Endothelial cell of umbilical vein (primary cell): ENCODE data around the gene PKD1L1. TPM values are rescaled to one million over a fixed set of nuclear protein-coding genes. Genes with fewer than 3 reads are reported as not detected.

Experiments
- BruUV-seq: library from RNA; stranded (reverse); fragments of 400-500 nt; replicated peaks from 2 replicates; lab custom pipeline; 2021; lab: Mats Ljungman, UMichigan
- CTCF ChIA-PET: fragments of 300-600, 350-600 bp; sonication (Branson Sonifier 250); formaldehyde crosslinking; loops from one replicate; lab custom pipeline; 2021; ENCODE audit warnings: antibody characterized with exemption, inconsistent platforms; lab: Charles Lee
- POLR2A ChIA-PET: fragments of 300-600, 350-600 bp; sonication (Branson Sonifier 250); formaldehyde crosslinking; loops from one replicate; lab custom pipeline; 2021; ENCODE audit warnings: antibody characterized with exemption, inconsistent platforms; lab: Charles Lee
- DNase-seq: peaks from one replicate; pipeline ENCODE4 v3.0.0-alpha.2; 2011; ENCODE audit warnings: low read depth, low spot score
- FAIRE-seq: peaks from 2 replicates; lab custom pipeline; 2011; peaks lifted over from hg19 to GRCh38; lab: Jason Lieb, UNC
- H2AFZ ChIP-seq: 2 replicates; pipeline ENCODE4 v1.6.0; 2012; ENCODE audit warnings: low read depth, low read length, control low read depth, inconsistent platforms
- H3K27ac ChIP-seq: 2 replicates; pipeline ENCODE4 v1.5.1; 2011; ENCODE audit warnings: low read depth, mild to moderate bottlenecking, control low read depth, low read length, moderate library complexity; ENCODE audit not compliant: insufficient read depth
- H3K27me3 ChIP-seq, 2 experiments: 2 replicates each; pipeline versions ENCODE4 v1.6.0 to v1.6.1; 2011; ENCODE audit warnings: low read length in 2 of 2, mixed read lengths in 1 of 2; ENCODE audit not compliant: control insufficient read depth in 2 of 2, insufficient read depth in 2 of 2
- H3K36me3 ChIP-seq, 2 experiments: 2 replicates in 1 of 2; 3 replicates in 1 of 2; pipeline ENCODE4 v1.5.1; 2011; ENCODE audit warnings: low read length in 2 of 2, mild to moderate bottlenecking in 1 of 2, moderate library complexity in 1 of 2; ENCODE audit not compliant: control insufficient read depth in 2 of 2, insufficient read depth in 2 of 2; ENCODE audit errors: extremely low read depth in 1 of 2
- H3K4me1 ChIP-seq: 3 replicates; pipeline ENCODE4 v1.5.1; 2011; ENCODE audit warnings: mild to moderate bottlenecking, low read length; ENCODE audit not compliant: control insufficient read depth, insufficient read depth; ENCODE audit errors: extremely low read depth
- H3K4me2 ChIP-seq: 2 replicates; pipeline ENCODE4 v1.6.1; 2011; ENCODE audit warnings: low read length, control low read depth, mixed read lengths; ENCODE audit not compliant: insufficient read depth
- H3K4me3 ChIP-seq, 3 experiments: fragments of 200-600 bp in 1 of 3; sonication (generic), shearing (Covaris generic) in 1 of 3; replicated peaks in 1 of 3; 2 replicates each; pipeline ENCODE4 v1.5.1; 2011 to 2016; ENCODE audit warnings: control low read depth in 3 of 3, low read length in 3 of 3, mild to moderate bottlenecking in 2 of 3, inconsistent platforms in 1 of 3, low read depth in 1 of 3, moderate library complexity in 1 of 3; ENCODE audit not compliant: insufficient read depth in 1 of 3
- H3K79me2 ChIP-seq: 2 replicates; pipeline ENCODE4 v1.6.0; 2012; ENCODE audit warnings: low read length, inconsistent platforms; ENCODE audit not compliant: control insufficient read depth, insufficient read depth
- H3K9ac ChIP-seq: replicated peaks from 2 replicates; pipeline ENCODE3; 2011; ENCODE audit warnings: low read length, control low read depth; ENCODE audit not compliant: insufficient read depth; ENCODE audit errors: extremely low read depth
- H3K9me1 ChIP-seq: replicated peaks from 3 replicates; pipeline ENCODE4 v1.6.0; 2011; ENCODE audit warnings: mild to moderate bottlenecking, low read length; ENCODE audit not compliant: control insufficient read depth, insufficient read depth; ENCODE audit errors: extremely low read depth
- H3K9me3 ChIP-seq: replicated peaks from 2 replicates; pipeline ENCODE4 v1.5.1; 2012; ENCODE audit warnings: low read length, inconsistent platforms; ENCODE audit not compliant: control insufficient read depth, insufficient read depth
- H4K20me1 ChIP-seq: replicated peaks from 2 replicates; pipeline ENCODE3; 2011; ENCODE audit warnings: mild to moderate bottlenecking, low read length; ENCODE audit not compliant: control insufficient read depth, insufficient read depth; ENCODE audit errors: extremely low read depth
- EZH2 ChIP-seq: IDR thresholded peaks from 2 replicates; pipeline ENCODE4 v1.6.1; 2012; ENCODE audit warnings: borderline replicate concordance, low read depth, mild to moderate bottlenecking, moderate library complexity, low read length, inconsistent platforms; ENCODE audit not compliant: severe bottlenecking
- FOS ChIP-seq: IDR thresholded peaks from 2 replicates; pipeline ENCODE4 v1.6.1; 2011; ENCODE audit warnings: mild to moderate bottlenecking, low read length, moderate library complexity, borderline replicate concordance; ENCODE audit not compliant: insufficient read depth
- GATA2 ChIP-seq: IDR thresholded peaks from 2 replicates; pipeline ENCODE4 v1.7.0; 2011; ENCODE audit warnings: low read depth, mild to moderate bottlenecking, moderate library complexity, mixed read lengths, low read length; ENCODE audit not compliant: insufficient read length, insufficient read depth
- JUN ChIP-seq: IDR thresholded peaks from 2 replicates; pipeline ENCODE4 v1.6.1; 2011; ENCODE audit warnings: borderline replicate concordance, low read depth; ENCODE audit not compliant: insufficient read length, insufficient read depth
- MYC ChIP-seq: IDR thresholded peaks from one replicate; pipeline ENCODE4 v1.6.1; 2011; ENCODE audit warnings: mild to moderate bottlenecking, low read depth, low read length
- POLR2A ChIP-seq: IDR thresholded peaks from 2 replicates; pipeline ENCODE4 v1.6.1; 2012; ENCODE audit warnings: low read depth, mild to moderate bottlenecking, control low read depth, low read length
- POLR2AphosphoS5 ChIP-seq: IDR thresholded peaks from 2 replicates; pipeline ENCODE4 v1.6.1; 2012; ENCODE audit warnings: low read depth, mild to moderate bottlenecking, control low read depth, low read length, moderate library complexity; ENCODE audit not compliant: insufficient read depth
- dilution Hi-C: fragments of 300-500 bp; cut with MboI; formaldehyde crosslinking; loops from one replicate; pipeline ENCODE4 v1.15.0; 2019; ENCODE audit warnings: low sequenced_read_pairs; ENCODE audit not compliant: extremely low pct_ligation_motif_present
- intact Hi-C: fragments of 100-400 bp; cut with micrococcal nuclease; formaldehyde crosslinking; loops from one replicate; pipeline ENCODE4 v1.10.0; 2022
- polyA plus RNA-seq, 4 experiments: library from polyadenylated mRNA; depleted of rRNA in 3 of 4; stranded (reverse) in 3 of 4; unstranded in 1 of 4; fragments of >200 nt; gene quantifications; 2 replicates each; pipeline versions ENCODE4 v1.2.1 to v1.2.3, GENCODE V29; 2011 to 2012; ENCODE audit warnings: missing spikeins in 1 of 4
- total RNA-seq: library from RNA; stranded (reverse); gene quantifications from 2 replicates; pipeline ENCODE4 v1.2.3, GENCODE V29; 2021
- TF ChIP-seq, protein P1 (sequence below): IDR thresholded peaks from 2 replicates; pipeline ENCODE4 v1.6.1; 2011; ENCODE audit not compliant: insufficient read depth, insufficient read length
- TF ChIP-seq, protein P2 (sequence below), 2 donors: IDR thresholded peaks; 1 replicate in 1 of 2; 2 replicates in 1 of 2; pipeline ENCODE4 v1.5.1; 2011; ENCODE audit warnings: low read length in 2 of 2, mild to moderate bottlenecking in 2 of 2, moderate library complexity in 2 of 2, control low read depth in 1 of 2, inconsistent platforms in 1 of 2, low read depth in 1 of 2; ENCODE audit not compliant: insufficient read depth in 1 of 2; ENCODE audit errors: extremely low read depth in 1 of 2

Gene PKD1L1
- total and polyA plus RNA-seq, 2 donors (not counting 3 experiments of a cell fraction or from before 2014, with no cell fraction given), result 4.1 to 5.9 TPM

DNA sequence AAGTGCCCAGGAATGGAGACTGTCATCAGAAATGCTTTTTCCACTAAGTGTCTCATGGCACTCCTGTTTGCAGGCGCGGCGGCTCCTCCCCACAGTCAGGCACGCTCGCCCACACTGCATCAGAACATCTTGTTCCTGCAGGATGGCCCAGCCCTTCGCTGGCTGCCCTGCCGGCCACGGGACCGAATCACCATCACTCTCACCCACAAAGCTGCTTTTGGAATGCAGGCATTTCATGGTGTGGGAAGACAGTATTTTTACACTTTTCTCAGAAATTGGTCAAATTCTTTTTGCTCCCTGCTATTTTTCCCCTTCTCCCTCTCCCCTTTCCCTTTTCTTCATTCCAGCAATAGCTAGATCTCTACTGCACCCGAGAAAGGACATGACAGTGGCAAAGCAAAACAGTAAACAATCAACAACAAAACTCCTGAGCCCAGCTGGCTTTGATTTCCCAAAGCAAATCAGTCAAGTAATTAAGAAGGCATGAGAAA, 190.3 kb downstream of the PKD1L1 start:
- no peaks in the 10 kb centered on the region for H4K20me1 ChIP-seq
- ChIA-PET POLR2A (no interaction called here), CTCF (interaction anchor here (1.4 kb wide), 1 partner anchor 491 kb away, joined by 4 read pairs; no protein-coding TSS in a partner anchor)
- no peaks in the 10 kb centered on the region for H3K79me2 ChIP-seq
- H3K9me1 ChIP-seq, result no peaks in the 10 kb centered on the region
- H3K4me1 ChIP-seq, result no peaks in the 10 kb centered on the region
- intact Hi-C loops (loop anchor here (2.0 kb wide), 1 partner anchor 13 kb away; no protein-coding TSS in a partner anchor), dilution Hi-C loops (no loop called here)
- no peak overlapping the region for H3K27ac ChIP-seq
- H3K27me3 ChIP-seq, result no peaks in the 10 kb centered on the region
- H3K4me3 ChIP-seq, result no peak overlapping the region
- no peak for FAIRE-seq
- H3K4me2 ChIP-seq, result no peak overlapping the region
- no peak overlapping the region for H2AFZ ChIP-seq
- DNase-seq, result no peak
- BruUV-seq, result no TSS peak
- no peaks in the 10 kb centered on the region for H3K36me3 ChIP-seq
- H3K9me3 ChIP-seq, result no peaks in the 10 kb centered on the region
- no peak overlapping the region for H3K9ac ChIP-seq
- no peak for TF ChIP-seq POLR2A

- no peaks in the 10 kb centered on the region for H3K9me3 ChIP-seq
- no peak overlapping the region for H3K4me3 ChIP-seq
- FAIRE-seq, result no peak
- no peak overlapping the region for H3K27ac ChIP-seq
- TF ChIP-seq, protein P1, sequence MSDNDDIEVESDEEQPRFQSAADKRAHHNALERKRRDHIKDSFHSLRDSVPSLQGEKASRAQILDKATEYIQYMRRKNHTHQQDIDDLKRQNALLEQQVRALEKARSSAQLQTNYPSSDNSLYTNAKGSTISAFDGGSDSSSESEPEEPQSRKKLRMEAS, result no peak
- TF ChIP-seq POLR2A, result no peak
- no peak for TF ChIP-seq FOS
- no peak for TF ChIP-seq EZH2
- no peak for TF ChIP-seq GATA2
- TF ChIP-seq JUN, result no peak
- TF ChIP-seq POLR2AphosphoS5, result no peak
- TF ChIP-seq MYC, result no peak
- TF ChIP-seq, protein P2, sequence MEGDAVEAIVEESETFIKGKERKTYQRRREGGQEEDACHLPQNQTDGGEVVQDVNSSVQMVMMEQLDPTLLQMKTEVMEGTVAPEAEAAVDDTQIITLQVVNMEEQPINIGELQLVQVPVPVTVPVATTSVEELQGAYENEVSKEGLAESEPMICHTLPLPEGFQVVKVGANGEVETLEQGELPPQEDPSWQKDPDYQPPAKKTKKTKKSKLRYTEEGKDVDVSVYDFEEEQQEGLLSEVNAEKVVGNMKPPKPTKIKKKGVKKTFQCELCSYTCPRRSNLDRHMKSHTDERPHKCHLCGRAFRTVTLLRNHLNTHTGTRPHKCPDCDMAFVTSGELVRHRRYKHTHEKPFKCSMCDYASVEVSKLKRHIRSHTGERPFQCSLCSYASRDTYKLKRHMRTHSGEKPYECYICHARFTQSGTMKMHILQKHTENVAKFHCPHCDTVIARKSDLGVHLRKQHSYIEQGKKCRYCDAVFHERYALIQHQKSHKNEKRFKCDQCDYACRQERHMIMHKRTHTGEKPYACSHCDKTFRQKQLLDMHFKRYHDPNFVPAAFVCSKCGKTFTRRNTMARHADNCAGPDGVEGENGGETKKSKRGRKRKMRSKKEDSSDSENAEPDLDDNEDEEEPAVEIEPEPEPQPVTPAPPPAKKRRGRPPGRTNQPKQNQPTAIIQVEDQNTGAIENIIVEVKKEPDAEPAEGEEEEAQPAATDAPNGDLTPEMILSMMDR (IDR thresholded peaks at IDR 0.05; ENCODE audit: extremely low read depth in 1 of 2, insufficient read depth in 1 of 2, low read depth in 1 of 2, low read length in 2 of 2), result no peak
- H3K79me2 ChIP-seq, result no peaks in the 10 kb centered on the region
- no peaks in the 10 kb centered on the region for H4K20me1 ChIP-seq
- no peak overlapping the region for H2AFZ ChIP-seq
- POLR2A ChIA-PET, result no interaction called here
- dilution Hi-C loops, result no loop called here
- H3K4me1 ChIP-seq, result no peaks in the 10 kb centered on the region
- no peak for DNase-seq
- no peak overlapping the region for H3K9ac ChIP-seq
- CTCF ChIA-PET, result interaction anchor here (1.0 to 1.2 kb wide), 3 partner anchors 13 to 63 kb away, joined by 3 to 4 read pairs (median 4); no protein-coding TSS in a partner anchor
- H3K36me3 ChIP-seq, result no peaks in the 10 kb centered on the region
- BruUV-seq, result no TSS peak
- no peaks in the 10 kb centered on the region for H3K27me3 ChIP-seq
- no peak overlapping the region for H3K4me2 ChIP-seq
- intact Hi-C loops, result no loop called here
- no peaks in the 10 kb centered on the region for H3K9me1 ChIP-seq
Observed at GRCh38 chr7:47756636-47757035, 191.6 kb downstream of the PKD1L1 start.
